Lower leg skin (tissue), 4 donors: Measurements from ENCODE around the gene BAIAP2. TPM values are rescaled to one million over a fixed set of nuclear protein-coding genes. Genes with fewer than 3 reads are reported as not detected.

Source experiments
- DNase-seq, 2 donors: peaks; one replicate each; pipeline ENCODE4 v3.0.0-alpha.2; 2019; ENCODE audit warnings: low spot score in 2 of 2
- H3K4me3 ChIP-seq: fragments of 200-600 bp; sonication (generic); 2 replicates; pipeline ENCODE4 v1.5.1; 2017; ENCODE audit warnings: mild to moderate bottlenecking, low read depth; ENCODE audit not compliant: poor library complexity, severe bottlenecking
- CTCF ChIP-seq, 3 donors: fragments of 450-650 bp; IDR thresholded peaks; one replicate each; pipeline ENCODE4 v1.5.1; 2016; ENCODE audit warnings: antibody characterized with exemption in 3 of 3, mild to moderate bottlenecking in 3 of 3, moderate library complexity in 2 of 3
- POLR2A ChIP-seq, 2 donors: fragments of 450-650 bp; IDR thresholded peaks; one replicate each; pipeline ENCODE4 v1.6.1; 2016 to 2017; ENCODE audit warnings: antibody characterized with exemption in 2 of 2, mild to moderate bottlenecking in 1 of 2, moderate library complexity in 1 of 2
- WGBS, 2 donors: methylation state at CpG; one replicate each; pipeline ENCODE4 v1.1.5; 2018; 5-methylcytosine and 5-hydroxymethylcytosine counted together
- intact Hi-C: fragments of 100-400 bp; cut with DNase I; formaldehyde crosslinking; loops from one replicate; pipeline ENCODE4 v1.15.0; 2023; ENCODE audit warnings: low total_unique reads
- total RNA-seq, 4 donors: library from RNA; depleted of rRNA; stranded (reverse); fragments of >200 nt; gene quantifications; one replicate each; pipeline ENCODE4 v1.1.0, GENCODE V29; 2016

The BAIAP2 gene
- total RNA-seq, 4 donors from 2014 or later: 190 to 308 (median 224) TPM

GRCh38 chr17:81054308-81054707 is 19.4 kb downstream of the BAIAP2 start:
- TF ChIP-seq POLR2A (IDR thresholded peaks at IDR 0.05): no peak
- no peak for TF ChIP-seq CTCF (IDR thresholded peaks at IDR 0.05)
- H3K4me3 ChIP-seq: no peak overlapping the region
- intact Hi-C loops: no loop called here
- DNase-seq: no peak
- 62 to 81% methylated on average over 9 to 12 of the region's 12 CpGs for WGBS, 2 donors

- H3K4me3 ChIP-seq: no peak overlapping the region
- TF ChIP-seq POLR2A (IDR thresholded peaks at IDR 0.05): no peak
- no peak for TF ChIP-seq CTCF (IDR thresholded peaks at IDR 0.05)
- WGBS, 2 donors: 78 to 81% methylated on average over 17 of the region's 17 CpGs
- intact Hi-C loops: no loop called here
- DNase-seq: no peak
These were observed 20.0 kb downstream of the BAIAP2 start for GRCh38 chr17:81054881-81055370.

GRCh38 chr17:81056312-81056711 is 21.4 kb downstream of the BAIAP2 start:
- DNase-seq: no peak
- no peak overlapping the region for H3K4me3 ChIP-seq
- no peak for TF ChIP-seq CTCF (IDR thresholded peaks at IDR 0.05)
- TF ChIP-seq POLR2A (IDR thresholded peaks at IDR 0.05): no peak
- intact Hi-C loops: no loop called here
- 84 to 90% methylated on average over 19 of the region's 19 CpGs for WGBS, 2 donors

- peak in 1 of 2 donors; percentile 91 for DNase-seq
- WGBS, 2 donors: 28 to 43% methylated on average over 14 of the region's 14 CpGs
- TF ChIP-seq CTCF (IDR thresholded peaks at IDR 0.05) (no peak), POLR2A (IDR thresholded peaks at IDR 0.05) (no peak)
- intact Hi-C loops: no loop called here
- H3K4me3 ChIP-seq: no peak overlapping the region
These were observed 22.3 kb downstream of the BAIAP2 start for GRCh38 chr17:81057079-81057730.

- TF ChIP-seq CTCF (IDR thresholded peaks at IDR 0.05): no peak
- no peak overlapping the region for H3K4me3 ChIP-seq
- 54 to 64% methylated on average over 11 to 12 of the region's 12 CpGs for WGBS, 2 donors
- intact Hi-C loops: no loop called here
- no peak for DNase-seq
These were observed 22.8 kb downstream of the BAIAP2 start for GRCh38 chr17:81057777-81058176.
